HepG2 (cell line): ENCODE measurements around the gene PDE2A. TPM values are rescaled to one million over a fixed set of nuclear protein-coding genes. Genes with fewer than 3 reads are reported as not detected.

Experiments used
- ATAC-seq: fragments of 200-7000 bp; cut with Tn5 transposase; 3 replicates; pipeline ENCODE4 v1.9.1; 2020; ENCODE audit warnings: mild to moderate bottlenecking, moderate library complexity
- BruUV-seq: library from RNA; stranded (reverse); fragments of 400-500 nt; replicated peaks from 2 replicates; lab custom pipeline; 2021; lab: Mats Ljungman, UMichigan
- CTCF ChIA-PET: fragments of 300-600 bp; formaldehyde crosslinking; extraction: SDS; loops from one replicate; lab custom pipeline; 2021; ENCODE audit warnings: low total read pairs, inconsistent platforms, low intra/inter-chr PET ratio; lab: Yijun Ruan, JAX
- POLR2A ChIA-PET: fragments of 350-600 bp; sonication (Branson Sonifier 250); formaldehyde crosslinking; loops from one replicate; lab custom pipeline; 2020; ENCODE audit warnings: antibody characterized with exemption, inconsistent platforms; lab: Yijun Ruan, JAX
- DNase-seq: peaks from one replicate; pipeline ENCODE4 v3.0.0-alpha.2; 2015; ENCODE audit warnings: low spot score
- FAIRE-seq: peaks from 3 replicates; lab custom pipeline; 2011; peaks lifted over from hg19 to GRCh38; lab: Jason Lieb, UNC
- H2AFZ ChIP-seq: one replicate; pipeline ENCODE4 v1.6.1; 2011; ENCODE audit warnings: low read length, inconsistent platforms
- H3K27ac ChIP-seq: fragments of 300-600 bp; 3 replicates; pipeline ENCODE4 v1.8.0; 2011; ENCODE audit warnings: mixed run types, mild to moderate bottlenecking, mixed read lengths, low read length, inconsistent platforms; ENCODE audit not compliant: insufficient read depth; ENCODE audit errors: extremely low read length
- H3K27me3 ChIP-seq, 2 experiments: fragments of 200-600 bp in 1 of 2; 2 replicates in 1 of 2; 3 replicates in 1 of 2; pipeline versions ENCODE4 v1.6.0 to v1.8.0; 2011; ENCODE audit warnings: low read length in 2 of 2, mild to moderate bottlenecking in 2 of 2, moderate library complexity in 2 of 2, inconsistent platforms in 1 of 2; ENCODE audit not compliant: insufficient read depth in 2 of 2, control insufficient read depth in 1 of 2
- H3K36me3 ChIP-seq, 2 experiments: fragments of 200-600 bp in 1 of 2; replicated peaks in 1 of 2; 2 replicates in 1 of 2; 3 replicates in 1 of 2; pipeline versions ENCODE4 v1.5.1 to v1.8.0; 2011; ENCODE audit warnings: low read length in 2 of 2, inconsistent platforms in 1 of 2; ENCODE audit not compliant: insufficient read depth in 2 of 2, control insufficient read depth in 1 of 2
- H3K4me1 ChIP-seq: 2 replicates; pipeline ENCODE4 v1.5.1; 2012; ENCODE audit warnings: low read length, inconsistent platforms; ENCODE audit not compliant: insufficient read depth
- H3K4me2 ChIP-seq: 2 replicates; pipeline ENCODE4 v1.6.0; 2011; ENCODE audit warnings: low read depth, low read length, inconsistent platforms
- H3K4me3 ChIP-seq, 3 experiments: fragments of 200-600 bp in 1 of 3; sonication (generic), shearing (Covaris generic) in 1 of 3; replicated peaks in 1 of 3; 2 replicates each; pipeline ENCODE4 v1.5.1; 2011 to 2016; ENCODE audit warnings: low read length in 3 of 3, inconsistent platforms in 2 of 3, low read depth in 2 of 3, mild to moderate bottlenecking in 2 of 3, control low read depth in 1 of 3, mixed read lengths in 1 of 3; ENCODE audit not compliant: insufficient read depth in 1 of 3
- H3K79me2 ChIP-seq: one replicate; pipeline ENCODE4 v1.6.1; 2011; ENCODE audit warnings: low read length, inconsistent platforms; ENCODE audit not compliant: insufficient read depth
- H3K9ac ChIP-seq: 2 replicates; pipeline ENCODE4 v1.6.0; 2011; ENCODE audit warnings: mild to moderate bottlenecking, low read depth, low read length, inconsistent platforms; ENCODE audit not compliant: insufficient read depth
- H3K9me3 ChIP-seq: 2 replicates; pipeline ENCODE4 v1.5.1; 2012; ENCODE audit warnings: mild to moderate bottlenecking, low read length
- H4K20me1 ChIP-seq: 2 replicates; pipeline ENCODE4 v1.6.0; 2011; ENCODE audit warnings: inconsistent platforms, mild to moderate bottlenecking, low read length, moderate library complexity; ENCODE audit not compliant: insufficient read depth
- AGO2 ChIP-seq: fragments of 200-400 bp; formaldehyde crosslinking; optimal IDR thresholded peaks from 2 replicates; pipeline ENCODE3; 2017; ENCODE audit warnings: mild to moderate bottlenecking, low read depth, low read length, moderate library complexity
- ATRX ChIP-seq: sonication (generic); formaldehyde crosslinking; IDR thresholded peaks from 2 replicates; pipeline ENCODE4 v1.4.0; 2020; ENCODE audit warnings: missing genetic modification reagents, borderline replicate concordance
- BORCS8-MEF2B ChIP-seq: sonication (generic); formaldehyde crosslinking; IDR thresholded peaks from 2 replicates; pipeline ENCODE4 v1.8.0; 2022; ENCODE audit warnings: mild to moderate bottlenecking, missing genetic modification reagents
- ETV6 ChIP-seq: sonication (generic); formaldehyde crosslinking; conservative IDR thresholded peaks from 2 replicates; pipeline ENCODE4 v1.4.0; 2020; ENCODE audit warnings: missing genetic modification reagents
- GATAD1 ChIP-seq: IDR thresholded peaks from 2 replicates; pipeline ENCODE4 v1.6.1; 2016; ENCODE audit warnings: missing genetic modification reagents, missing compliant biosample characterization
- KMT2A ChIP-seq: sonication (generic); formaldehyde crosslinking; IDR thresholded peaks from 2 replicates; pipeline ENCODE4 v1.4.0; 2020; ENCODE audit warnings: missing genetic modification reagents
- NAIF1 ChIP-seq: sonication (generic); formaldehyde crosslinking; IDR thresholded peaks from 2 replicates; pipeline ENCODE4 v1.5.0; 2020; ENCODE audit warnings: mild to moderate bottlenecking, missing genetic modification reagents, borderline replicate concordance
- PAF1 ChIP-seq: IDR thresholded peaks from 2 replicates; pipeline ENCODE4 v1.6.1; 2016; ENCODE audit warnings: missing genetic modification reagents, missing compliant biosample characterization
- POLR2G ChIP-seq: fragments of 200-400 bp; formaldehyde crosslinking; IDR thresholded peaks from 2 replicates; pipeline ENCODE4 v1.6.1; 2018; ENCODE audit warnings: mild to moderate bottlenecking, low read depth, low read length, moderate library complexity
- RBM22 ChIP-seq: fragments of 200-400 bp; formaldehyde crosslinking; optimal IDR thresholded peaks from 2 replicates; pipeline ENCODE3; 2017; ENCODE audit warnings: mild to moderate bottlenecking, low read length, moderate library complexity
- RFXANK ChIP-seq: IDR thresholded peaks from 2 replicates; pipeline ENCODE4 v1.6.1; 2016
- RORA ChIP-seq: sonication (generic); formaldehyde crosslinking; IDR thresholded peaks from 2 replicates; pipeline ENCODE4 v1.5.0; 2020; ENCODE audit warnings: mild to moderate bottlenecking, missing genetic modification reagents, moderate library complexity
- SPEN ChIP-seq: sonication (generic); formaldehyde crosslinking; IDR thresholded peaks from 2 replicates; pipeline ENCODE4 v1.5.1; 2020; ENCODE audit warnings: low read depth, mild to moderate bottlenecking, missing genetic modification reagents
- TCF7L2 ChIP-seq: IDR thresholded peaks from 2 replicates; pipeline ENCODE4 v1.6.1; 2011; ENCODE audit warnings: mild to moderate bottlenecking, low read depth, low read length, moderate library complexity
- THAP11 ChIP-seq: IDR thresholded peaks from 2 replicates; pipeline ENCODE4 v1.6.1; 2016; ENCODE audit warnings: missing biosample characterization, missing genetic modification reagents
- THAP7 ChIP-seq: sonication (generic); formaldehyde crosslinking; IDR thresholded peaks from 2 replicates; pipeline ENCODE4 v1.8.1; 2023; ENCODE audit warnings: mild to moderate bottlenecking, missing genetic modification reagents
- THRA ChIP-seq: sonication (generic); formaldehyde crosslinking; IDR thresholded peaks from 2 replicates; pipeline ENCODE4 v1.4.0; 2020; ENCODE audit warnings: missing genetic modification reagents, borderline replicate concordance
- XBP1 ChIP-seq: sonication (generic); formaldehyde crosslinking; IDR thresholded peaks from 2 replicates; pipeline ENCODE4 v1.5.0; 2020; ENCODE audit warnings: missing genetic modification reagents
- ZNF121 ChIP-seq: sonication (generic); formaldehyde crosslinking; IDR thresholded peaks from 2 replicates; pipeline ENCODE4 v1.5.0; 2020; ENCODE audit warnings: mild to moderate bottlenecking, missing genetic modification reagents
- ZNF264 ChIP-seq: sonication (generic); formaldehyde crosslinking; IDR thresholded peaks from 2 replicates; pipeline ENCODE4 v1.4.0; 2020; ENCODE audit warnings: missing genetic modification reagents
- ZNF446 ChIP-seq: sonication (generic); formaldehyde crosslinking; IDR thresholded peaks from 2 replicates; pipeline ENCODE4 v1.5.0; 2020; ENCODE audit warnings: mild to moderate bottlenecking, missing genetic modification reagents
- ZNF598 ChIP-seq: sonication (generic); formaldehyde crosslinking; IDR thresholded peaks from 2 replicates; pipeline ENCODE4 v1.5.1; 2020; ENCODE audit warnings: mild to moderate bottlenecking, missing genetic modification reagents, borderline replicate concordance
- ZNF670 ChIP-seq: sonication (generic); formaldehyde crosslinking; IDR thresholded peaks from 2 replicates; pipeline ENCODE4 v1.8.0; 2022; ENCODE audit warnings: mild to moderate bottlenecking, missing genetic modification reagents, borderline replicate concordance
- ZNF768 ChIP-seq: sonication (generic); formaldehyde crosslinking; IDR thresholded peaks from 2 replicates; pipeline ENCODE4 v1.4.0; 2020; ENCODE audit warnings: missing genetic modification reagents
- ZSCAN21 ChIP-seq: sonication (generic); formaldehyde crosslinking; IDR thresholded peaks from 2 replicates; pipeline ENCODE4 v1.8.0; 2022; ENCODE audit warnings: mild to moderate bottlenecking, missing genetic modification reagents, moderate library complexity, borderline replicate concordance
- WGBS: methylation state at CpG from one replicate; pipeline ENCODE4 v1.1.6; 2017; ENCODE audit warnings: low lambda C conversion rate; 5-methylcytosine and 5-hydroxymethylcytosine counted together
- in situ Hi-C: cut with HindIII; loops from 2 replicates; pipeline ENCODE4 v1.10.0; 2017; ENCODE audit warnings: low pct_unique_long_range_greater_than_20kb; ENCODE audit not compliant: extremely low pct_ligation_motif_present
- intact Hi-C: fragments of 100-400 bp; cut with micrococcal nuclease; formaldehyde crosslinking; loops from one replicate; pipeline ENCODE4 v1.10.0; 2022; ENCODE audit not compliant: unreplicated experiment
- polyA plus RNA-seq, 8 experiments: library from polyadenylated mRNA; depleted of rRNA in 3 of 8; stranded (reverse) in 7 of 8; unstranded in 1 of 8; fragments of >200 nt; fragmentation: Illumina TruSeq in 4 of 8; extraction: Trizol in 4 of 8; gene quantifications; 2 replicates each; pipeline versions ENCODE4 v1.2.1 to v1.2.3, GENCODE V29; 2011 to 2016; ENCODE audit warnings: low read depth in 4 of 8, missing spikeins in 1 of 8, mixed read lengths in 1 of 8; ENCODE audit not compliant: insufficient read depth in 1 of 8
- total RNA-seq, 5 experiments: library from RNA; depleted of rRNA; stranded (reverse); fragments of >200 nt; fragmentation: Illumina TruSeq; extraction: Trizol; gene quantifications; 2 replicates each; pipeline ENCODE4 v1.2.3, GENCODE V29; 2016; ENCODE audit warnings: low read depth in 1 of 5
- TF ChIP-seq, protein P1 (sequence below): sonication (generic); formaldehyde crosslinking; IDR thresholded peaks from 2 replicates; pipeline ENCODE4 v1.5.0; 2020; ENCODE audit warnings: missing genetic modification reagents

PDE2A gene
- total and polyA plus RNA-seq, 2 of the 13 experiments (the other 11 are each of a cell fraction or from before 2014, with no cell fraction given), result 3.1 TPM; not detected in 1

GRCh38 chr11:72680624-72681158 is 6.5 kb upstream of the PDE2A start:
- no peak overlapping the region for H3K4me2 ChIP-seq
- POLR2A ChIA-PET, result no interaction called here
- no peak for FAIRE-seq
- H3K9me3 ChIP-seq, result no peaks in the 10 kb centered on the region
- peaks cover 2 to 11% of the 10 kb centered on the region in 2 experiments; a peak in 3 of 5 replicates for H3K36me3 ChIP-seq
- no peaks in the 10 kb centered on the region for H3K4me1 ChIP-seq
- intact Hi-C loops, result no loop called here
- no peaks in the 10 kb centered on the region for H3K79me2 ChIP-seq
- H2AFZ ChIP-seq, result no peak overlapping the region
- no peak overlapping the region for H3K27ac ChIP-seq
- no peak overlapping the region for H3K9ac ChIP-seq
- 64% methylated on average over 2 of the region's 6 CpGs for WGBS
- H4K20me1 ChIP-seq, result peaks cover 26% of the 10 kb centered on the region; the same call in 1 of the 2 replicates
- in situ Hi-C loops, result no loop called here
- no peak for DNase-seq
- no peak for ATAC-seq
- no peak overlapping the region for H3K4me3 ChIP-seq
- CTCF ChIA-PET, result no interaction called here
- no TSS peak for BruUV-seq
- H3K27me3 ChIP-seq, result peaks cover 2 to 19% of the 10 kb centered on the region in 2 experiments; a peak in 2 of 5 replicates
- TF ChIP-seq RORA (CRISPR knock-in tag) (no peak), GATAD1 (CRISPR knock-in tag) (no peak), PAF1 (CRISPR knock-in tag) (0 out of 2 replicates have a peak, but pooled peaks have one; percentile 17), THRA (CRISPR knock-in tag) (no peak), KMT2A (CRISPR knock-in tag) (no peak), NAIF1 (CRISPR knock-in tag) (no peak), AGO2 (peak; percentile 41), ZNF264 (CRISPR knock-in tag) (no peak), ZNF121 (no peak), RBM22 (peak; percentile 3), TCF7L2 (no peak), ZNF768 (CRISPR knock-in tag) (peak; percentile 95), SPEN (CRISPR knock-in tag) (no peak), POLR2G (peak; percentile 41), ETV6 (CRISPR knock-in tag) (no peak), BORCS8-MEF2B (CRISPR knock-in tag) (no peak), ZSCAN21 (CRISPR knock-in tag) (no peak), ATRX (no peak), RFXANK (CRISPR knock-in tag) (no peak), ZNF446 (no peak), ZNF670 (no peak), ZNF598 (CRISPR knock-in tag) (no peak), THAP7 (CRISPR knock-in tag) (no peak), THAP11 (no peak), XBP1 (no peak)
- TF ChIP-seq, protein P1, sequence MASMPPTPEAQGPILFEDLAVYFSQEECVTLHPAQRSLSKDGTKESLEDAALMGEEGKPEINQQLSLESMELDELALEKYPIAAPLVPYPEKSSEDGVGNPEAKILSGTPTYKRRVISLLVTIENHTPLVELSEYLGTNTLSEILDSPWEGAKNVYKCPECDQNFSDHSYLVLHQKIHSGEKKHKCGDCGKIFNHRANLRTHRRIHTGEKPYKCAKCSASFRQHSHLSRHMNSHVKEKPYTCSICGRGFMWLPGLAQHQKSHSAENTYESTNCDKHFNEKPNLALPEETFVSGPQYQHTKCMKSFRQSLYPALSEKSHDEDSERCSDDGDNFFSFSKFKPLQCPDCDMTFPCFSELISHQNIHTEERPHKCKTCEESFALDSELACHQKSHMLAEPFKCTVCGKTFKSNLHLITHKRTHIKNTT, result no peak
